Esophagus squamous epithelium (tissue), 4 donors: ENCODE data around the gene JPH4.

Experiments used
- CTCF ChIP-seq, 6 experiments: fragments of 450-650 bp in 4 of 6; fragments of 200-600 bp in 2 of 6; sonication (generic) in 2 of 6; IDR thresholded peaks; one replicate each; pipeline ENCODE4 v1.5.1; 2016 to 2019; ENCODE audit warnings: antibody characterized with exemption in 6 of 6, mild to moderate bottlenecking in 4 of 6, moderate library complexity in 4 of 6
- POLR2A ChIP-seq, 4 donors: fragments of 450-650 bp; IDR thresholded peaks; one replicate each; pipeline ENCODE4 v1.6.1; 2017; ENCODE audit warnings: antibody characterized with exemption in 4 of 4, mild to moderate bottlenecking in 4 of 4, moderate library complexity in 3 of 4

DNA sequence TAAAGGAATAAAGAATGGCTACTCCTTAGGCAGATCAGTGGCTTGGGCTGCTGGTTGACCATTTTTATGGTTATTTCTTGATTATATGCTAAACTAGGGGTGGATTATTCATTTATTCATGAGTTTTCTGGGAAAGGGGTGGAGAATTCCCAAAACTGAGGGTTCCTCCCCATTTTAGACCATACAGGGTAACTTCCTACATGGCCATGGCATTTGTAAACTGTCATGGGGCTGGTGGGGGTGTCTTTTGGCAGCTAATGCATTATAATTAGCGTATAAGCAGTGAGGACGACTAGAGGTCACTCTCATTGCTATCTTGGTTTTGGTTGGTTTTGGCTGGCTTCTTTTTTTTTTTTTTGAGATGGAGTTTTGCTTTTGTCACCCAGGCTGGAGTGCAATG lies 25.6 kb upstream of the JPH4 start:
- TF ChIP-seq CTCF (IDR thresholded peaks at IDR 0.05) (no peak), POLR2A (IDR thresholded peaks at IDR 0.05) (no peak)
